Caco-2 (cell line): ENCODE results near the gene ZNF521. TPM values are rescaled to one million over a fixed set of nuclear protein-coding genes. Genes with fewer than 3 reads are reported as not detected.

Experiments
- BruUV-seq: library from RNA; stranded (reverse); fragments of 400-500 nt; replicated peaks from 2 replicates; lab custom pipeline; 2021; lab: Mats Ljungman, UMichigan
- CTCF ChIA-PET: fragments of 300-600 bp; sonication (Branson Sonifier 250); formaldehyde crosslinking; loops from one replicate; lab custom pipeline; 2022; ENCODE audit warnings: antibody characterized with exemption; lab: Charles Lee
- POLR2A ChIA-PET: fragments of 300-600 bp; sonication (Branson Sonifier 250); formaldehyde crosslinking; loops from one replicate; lab custom pipeline; 2022; ENCODE audit warnings: antibody characterized with exemption; lab: Charles Lee
- DNase-seq, 2 experiments: peaks; one replicate each; pipeline versions ENCODE4 v3.0.0 to v3.0.0-alpha.2; 2020 to 2022
- H3K27me3 ChIP-seq: replicated peaks from 2 replicates; pipeline ENCODE4 v1.6.0; 2011; ENCODE audit warnings: low read length; ENCODE audit not compliant: control insufficient read depth, insufficient read depth
- H3K36me3 ChIP-seq: 2 replicates; pipeline ENCODE4 v1.5.1; 2011; ENCODE audit warnings: low read length; ENCODE audit not compliant: control insufficient read depth, insufficient read depth
- H3K4me1 ChIP-seq: fragments of 250-450 bp; sonication (Bioruptor Pico); 2 replicates; pipeline ENCODE4 v1.5.1; 2020; ENCODE audit warnings: mild to moderate bottlenecking
- H3K4me3 ChIP-seq: 2 replicates; pipeline ENCODE4 v1.5.1; 2011; ENCODE audit warnings: low read depth, mild to moderate bottlenecking, control low read depth, low read length
- H3K9me3 ChIP-seq: fragments of 250-450 bp; sonication (Bioruptor Pico); 2 replicates; pipeline ENCODE4 v1.5.1; 2020; ENCODE audit warnings: mild to moderate bottlenecking, moderate library complexity
- H3K27ac Mint-ChIP-seq: one replicate; pipeline ENCODE4 v1.8.0; 2022; ENCODE audit warnings: mixed read lengths; ENCODE audit not compliant: unreplicated experiment
- H3K27me3 Mint-ChIP-seq: one replicate; pipeline ENCODE4 v1.8.0; 2022; ENCODE audit warnings: mixed read lengths; ENCODE audit not compliant: insufficient read depth, unreplicated experiment
- H3K36me3 Mint-ChIP-seq: one replicate; pipeline ENCODE4 v1.8.0; 2022; ENCODE audit warnings: mild to moderate bottlenecking, mixed read lengths; ENCODE audit not compliant: insufficient read depth, unreplicated experiment
- H3K4me1 Mint-ChIP-seq: one replicate; pipeline ENCODE4 v1.8.0; 2022; ENCODE audit warnings: low read depth, mixed read lengths; ENCODE audit not compliant: unreplicated experiment
- H3K4me3 Mint-ChIP-seq: one replicate; pipeline ENCODE4 v1.8.0; 2022; ENCODE audit warnings: mild to moderate bottlenecking, moderate library complexity, mixed read lengths; ENCODE audit not compliant: unreplicated experiment
- H3K9me3 Mint-ChIP-seq: one replicate; pipeline ENCODE4 v1.8.0; 2022; ENCODE audit warnings: mixed read lengths; ENCODE audit not compliant: unreplicated experiment
- CTCF ChIP-seq, 2 experiments: fragments of 200-600 bp in 1 of 2; IDR thresholded peaks; 1 replicate in 1 of 2; 2 replicates in 1 of 2; pipeline versions ENCODE4 v1.5.1 to v1.8.0; 2011 to 2022; ENCODE audit warnings: antibody characterized with exemption in 1 of 2, control low read depth in 1 of 2, inconsistent platforms in 1 of 2, low read depth in 1 of 2, low read length in 1 of 2, mild to moderate bottlenecking in 1 of 2, moderate library complexity in 1 of 2; ENCODE audit not compliant: insufficient read depth in 1 of 2, severe bottlenecking in 1 of 2, unreplicated experiment in 1 of 2
- intact Hi-C: fragments of 100-400 bp; cut with micrococcal nuclease; formaldehyde crosslinking; loops from one replicate; pipeline ENCODE4 v1.10.0; 2022; ENCODE audit not compliant: unreplicated experiment
- total RNA-seq: library from RNA; stranded (reverse); gene quantifications from 2 replicates; pipeline ENCODE4 v1.2.3, GENCODE V29; 2022

Gene ZNF521
- total RNA-seq, 1 experiment from 2014 or later: not detected

DNA sequence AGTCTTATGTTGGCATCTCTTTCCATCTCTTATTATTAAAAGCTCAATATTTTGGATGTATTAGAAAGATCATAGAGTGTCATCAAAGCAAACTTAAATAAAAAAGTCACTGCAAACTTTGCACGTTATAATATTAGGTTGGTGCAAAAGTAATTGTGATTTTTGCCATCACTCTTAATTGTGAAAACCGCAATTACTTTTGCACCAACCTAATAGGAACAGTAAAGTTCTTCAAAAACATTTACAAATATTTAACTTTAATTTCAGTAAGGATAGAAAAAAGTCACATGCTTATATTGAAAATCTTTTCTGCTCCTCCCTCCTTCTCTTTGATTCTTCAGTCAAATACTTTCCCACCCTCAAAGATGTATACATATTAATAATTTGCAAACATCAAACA, 51.5 kb downstream of the ZNF521 start:
- H3K27me3 ChIP-seq: no peaks in the 10 kb centered on the region
- ChIA-PET POLR2A (no interaction called here), CTCF (no interaction called here)
- no peaks in the 10 kb centered on the region for H3K4me1 Mint-ChIP-seq
- intact Hi-C loops: no loop called here
- BruUV-seq: no TSS peak
- H3K27ac Mint-ChIP-seq: no peak overlapping the region
- H3K36me3 ChIP-seq: no peaks in the 10 kb centered on the region
- no peak overlapping the region for H3K4me3 Mint-ChIP-seq
- H3K9me3 ChIP-seq: no peaks in the 10 kb centered on the region
- TF ChIP-seq CTCF (IDR thresholded peaks at IDR 0.05; ENCODE audit: insufficient read depth in 1 of 2, low read depth in 1 of 2, low read length in 1 of 2, severe bottlenecking in 1 of 2, unreplicated experiment in 1 of 2): no peak
- no peaks in the 10 kb centered on the region for H3K36me3 Mint-ChIP-seq
- DNase-seq: no peak
- H3K9me3 Mint-ChIP-seq: no peaks in the 10 kb centered on the region
- H3K4me1 ChIP-seq: no peaks in the 10 kb centered on the region
- no peak overlapping the region for H3K4me3 ChIP-seq
- no peaks in the 10 kb centered on the region for H3K27me3 Mint-ChIP-seq

DNA sequence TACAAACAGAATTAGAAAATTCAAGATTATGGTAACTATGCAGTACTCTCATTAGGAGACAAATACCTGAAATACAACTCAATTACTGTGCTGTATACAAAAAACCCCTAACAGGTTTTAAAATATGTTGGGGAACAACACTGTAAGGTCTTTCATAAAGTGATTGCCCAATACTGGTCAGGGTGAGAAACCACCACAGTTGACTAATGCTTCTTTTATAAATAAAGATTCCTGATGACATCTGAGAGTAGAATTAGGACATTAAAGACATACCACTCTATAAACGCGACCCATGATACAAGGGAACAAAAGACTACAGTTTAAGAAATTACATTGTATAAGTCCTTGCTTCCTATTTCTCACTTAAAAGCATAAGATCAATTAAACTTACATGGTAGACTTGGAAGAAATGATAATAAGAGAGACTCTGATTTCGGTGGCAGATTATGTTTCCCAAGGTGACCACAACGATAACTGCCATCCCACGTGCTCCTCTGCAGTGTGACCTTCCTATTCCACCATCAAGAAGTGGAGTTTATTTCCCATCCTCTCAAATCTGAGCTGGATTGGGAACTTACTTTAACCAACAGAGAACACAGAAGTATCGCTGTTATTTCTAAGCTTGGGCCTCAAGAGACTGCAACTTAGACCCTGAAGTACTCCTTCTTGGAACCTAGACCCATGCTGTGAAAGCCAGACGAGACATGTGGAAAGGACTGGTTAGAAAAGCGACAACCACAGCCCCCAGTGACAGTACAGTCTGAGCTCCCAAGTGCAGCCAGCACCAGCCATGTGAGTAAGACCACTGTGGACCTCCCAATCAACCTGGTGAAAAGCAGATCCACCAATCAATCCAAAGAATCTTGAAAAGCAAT, 52.3 kb downstream of the ZNF521 start:
- BruUV-seq: no TSS peak
- no peaks in the 10 kb centered on the region for H3K36me3 Mint-ChIP-seq
- ChIA-PET CTCF (no interaction called here), POLR2A (no interaction called here)
- no peaks in the 10 kb centered on the region for H3K9me3 Mint-ChIP-seq
- Histone ChIP-seq H3K36me3 (no peaks in the 10 kb centered on the region), H3K27me3 (no peaks in the 10 kb centered on the region), H3K4me3 (no peak overlapping the region), H3K9me3 (no peaks in the 10 kb centered on the region), H3K4me1 (no peaks in the 10 kb centered on the region)
- TF ChIP-seq CTCF (IDR thresholded peaks at IDR 0.05; ENCODE audit: insufficient read depth in 1 of 2, low read depth in 1 of 2, low read length in 1 of 2, severe bottlenecking in 1 of 2, unreplicated experiment in 1 of 2): no peak
- intact Hi-C loops: no loop called here
- DNase-seq: no peak
- H3K4me3 Mint-ChIP-seq: no peak overlapping the region
- no peaks in the 10 kb centered on the region for H3K27me3 Mint-ChIP-seq
- no peak overlapping the region for H3K27ac Mint-ChIP-seq
- no peaks in the 10 kb centered on the region for H3K4me1 Mint-ChIP-seq

DNA sequence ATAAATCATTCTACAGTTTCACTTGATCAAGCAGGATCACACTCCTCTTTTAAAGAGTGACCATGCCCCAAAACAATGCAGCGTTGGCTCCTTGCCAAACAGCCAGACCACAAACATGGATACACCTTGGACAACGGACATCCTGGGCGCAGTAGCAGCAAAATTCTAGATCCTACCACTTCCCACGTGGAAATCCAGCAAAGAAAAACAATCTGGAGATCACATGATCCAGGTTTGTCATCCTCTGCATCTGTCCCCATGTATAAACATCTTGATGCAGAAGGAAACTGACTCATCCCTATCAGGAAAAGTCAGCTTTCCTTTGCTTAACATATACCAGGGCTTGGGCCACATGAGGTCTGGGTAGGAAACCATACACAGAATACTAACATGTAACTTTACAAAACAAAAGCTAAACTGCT, 53.1 kb downstream of the ZNF521 start:
- Mint-ChIP-seq H3K9me3 (no peaks in the 10 kb centered on the region), H3K36me3 (no peaks in the 10 kb centered on the region), H3K27me3 (no peaks in the 10 kb centered on the region), H3K4me1 (no peaks in the 10 kb centered on the region), H3K4me3 (no peak overlapping the region), H3K27ac (no peak overlapping the region)
- intact Hi-C loops: no loop called here
- Histone ChIP-seq H3K27me3 (no peaks in the 10 kb centered on the region), H3K4me1 (no peaks in the 10 kb centered on the region), H3K9me3 (no peaks in the 10 kb centered on the region), H3K4me3 (no peak overlapping the region), H3K36me3 (no peaks in the 10 kb centered on the region)
- TF ChIP-seq CTCF (IDR thresholded peaks at IDR 0.05; ENCODE audit: insufficient read depth in 1 of 2, low read depth in 1 of 2, low read length in 1 of 2, severe bottlenecking in 1 of 2, unreplicated experiment in 1 of 2): no peak
- POLR2A ChIA-PET: no interaction called here
- no TSS peak for BruUV-seq
- DNase-seq: no peak
- CTCF ChIA-PET: no interaction called here
